ENCODE data around the gene PRICKLE4.

Gene PRICKLE4, protein sequence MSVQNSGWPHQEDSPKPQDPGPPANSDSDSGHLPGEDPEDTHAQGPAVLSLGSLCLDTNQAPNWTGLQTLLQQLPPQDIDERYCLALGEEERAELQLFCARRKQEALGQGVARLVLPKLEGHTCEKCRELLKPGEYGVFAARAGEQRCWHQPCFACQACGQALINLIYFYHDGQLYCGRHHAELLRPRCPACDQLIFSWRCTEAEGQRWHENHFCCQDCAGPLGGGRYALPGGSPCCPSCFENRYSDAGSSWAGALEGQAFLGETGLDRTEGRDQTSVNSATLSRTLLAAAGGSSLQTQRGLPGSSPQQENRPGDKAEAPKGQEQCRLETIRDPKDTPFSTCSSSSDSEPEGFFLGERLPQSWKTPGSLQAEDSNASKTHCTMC

DNA sequence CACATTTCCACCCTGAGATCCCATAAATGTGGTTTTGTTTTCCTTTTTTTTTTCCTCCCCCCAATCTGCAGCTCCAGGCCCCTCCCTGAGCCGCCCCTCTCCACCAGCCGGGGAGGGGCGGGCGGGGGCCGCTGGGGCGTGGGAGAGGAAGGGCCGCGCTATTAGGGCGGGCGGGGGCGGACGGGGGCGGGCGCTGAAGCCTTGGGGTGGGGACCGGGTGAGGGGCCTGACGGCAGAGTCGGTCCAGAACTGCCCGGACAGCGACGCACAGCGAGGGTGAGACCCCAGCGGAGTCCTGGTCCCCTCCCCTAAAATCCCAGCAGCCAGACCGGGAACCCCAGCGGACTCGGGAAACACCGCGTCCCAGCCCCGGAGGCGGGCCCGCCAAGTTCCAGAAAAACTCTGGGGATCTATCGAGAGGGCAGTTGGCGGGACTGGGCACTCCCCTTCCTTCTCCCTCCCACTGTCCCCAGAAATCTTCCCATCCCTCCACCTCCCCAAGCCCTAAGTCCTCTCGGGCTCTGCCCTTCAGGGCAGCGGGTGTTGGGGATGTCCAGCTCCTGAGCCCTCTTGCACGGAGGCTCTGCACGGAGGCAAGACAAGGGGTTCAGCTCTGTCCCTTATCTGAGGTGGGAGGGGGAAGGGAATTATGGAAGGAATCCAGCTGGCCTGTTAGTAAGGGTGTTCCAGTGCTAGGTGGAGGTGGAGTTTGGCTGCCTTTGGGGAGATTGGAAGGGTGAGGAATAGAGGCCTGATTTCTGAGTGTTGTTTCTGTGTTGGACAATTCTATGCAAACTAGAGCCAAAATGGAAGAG lies at the start of gene PRICKLE4:
Gene PRICKLE4, plus strand, starts transcription at position 232 of the 815 bp plus-strand sequence. CDS start 2,692 bp downstream, outside the sequence.
- DNase-seq = no peak

DNA sequence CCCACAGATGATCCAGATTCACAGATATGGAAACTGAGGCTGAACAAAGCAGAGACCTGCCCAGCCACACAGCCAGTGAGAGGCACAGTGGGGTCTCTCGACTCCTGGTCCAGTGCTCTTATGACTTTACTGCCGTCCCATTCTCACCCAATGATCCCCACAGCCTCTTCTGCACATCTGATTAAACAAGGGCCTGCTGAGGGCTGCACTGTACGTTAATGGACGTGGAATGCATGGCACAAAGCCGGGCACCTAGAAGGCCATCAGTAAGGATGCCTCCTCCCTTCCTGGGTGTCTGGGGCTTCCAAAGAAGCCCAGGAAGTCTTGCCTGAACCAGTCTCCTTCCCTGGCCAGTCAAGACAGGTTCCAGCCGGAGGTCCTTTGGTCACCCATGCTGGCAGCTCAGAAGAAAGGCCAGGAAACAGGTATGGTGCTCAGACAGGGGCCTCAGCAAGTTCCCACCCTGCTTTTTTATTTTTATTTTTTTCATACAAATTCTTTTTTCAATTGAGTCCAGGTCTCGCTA lies 49.0 kb upstream of the PRICKLE4 start:
- no peak for DNase-seq

DNA sequence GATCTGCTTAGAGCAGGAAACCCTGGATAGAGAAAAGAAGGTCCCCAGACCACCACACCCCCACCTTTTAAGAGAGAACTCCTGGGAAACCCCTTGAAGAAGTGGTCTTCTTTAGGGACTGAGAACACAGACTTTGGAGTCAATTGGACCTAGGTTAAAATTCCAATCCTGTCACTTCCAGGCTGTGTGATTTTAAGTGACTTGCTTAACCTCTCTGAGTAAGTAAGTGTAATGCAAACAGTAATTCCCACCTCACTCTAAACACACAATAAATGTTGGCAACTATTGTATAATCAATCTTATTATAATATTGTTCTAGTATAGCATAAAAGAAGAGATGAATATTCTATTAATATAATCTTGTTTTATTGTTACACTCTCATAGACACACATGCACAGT lies 48.4 kb upstream of the PRICKLE4 start:
- no peak for DNase-seq

DNA sequence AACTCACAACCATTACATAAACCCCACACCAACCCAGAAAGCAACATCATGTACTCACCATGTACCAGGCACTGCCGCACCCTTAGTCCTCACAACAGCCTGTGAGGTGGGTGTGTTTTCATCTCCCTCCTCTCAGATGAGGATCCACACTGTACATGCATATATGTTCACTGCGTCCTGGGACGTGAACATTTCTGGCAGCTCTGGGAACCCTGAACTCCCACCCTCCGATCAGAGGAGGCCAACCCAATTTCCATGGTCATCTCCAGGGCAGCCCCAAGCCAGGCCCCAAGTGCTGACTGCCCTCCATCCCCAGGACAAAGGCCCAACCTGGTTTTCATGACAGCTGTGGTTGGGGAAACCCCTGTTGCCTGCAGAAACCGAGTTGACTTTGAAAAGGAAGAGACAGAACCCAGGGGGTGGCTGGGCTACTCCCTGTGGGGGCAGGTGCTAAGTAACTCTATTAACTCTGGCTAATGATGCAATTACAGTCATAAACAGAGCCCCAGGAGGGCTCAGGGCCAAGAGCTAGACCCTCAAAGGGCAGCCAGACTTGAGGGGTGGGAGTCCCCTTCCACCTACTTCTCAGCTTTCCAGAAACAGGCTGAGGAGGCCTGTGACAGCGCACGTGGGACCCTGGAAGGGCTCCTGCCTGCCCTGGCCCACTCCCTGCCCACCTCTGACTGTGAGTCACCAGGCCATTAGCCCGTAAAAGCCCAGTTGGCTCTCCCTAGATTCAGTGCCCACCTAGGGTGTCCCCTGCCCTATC lies 47.8 kb upstream of the PRICKLE4 start:
- DNase-seq = no peak

DNA sequence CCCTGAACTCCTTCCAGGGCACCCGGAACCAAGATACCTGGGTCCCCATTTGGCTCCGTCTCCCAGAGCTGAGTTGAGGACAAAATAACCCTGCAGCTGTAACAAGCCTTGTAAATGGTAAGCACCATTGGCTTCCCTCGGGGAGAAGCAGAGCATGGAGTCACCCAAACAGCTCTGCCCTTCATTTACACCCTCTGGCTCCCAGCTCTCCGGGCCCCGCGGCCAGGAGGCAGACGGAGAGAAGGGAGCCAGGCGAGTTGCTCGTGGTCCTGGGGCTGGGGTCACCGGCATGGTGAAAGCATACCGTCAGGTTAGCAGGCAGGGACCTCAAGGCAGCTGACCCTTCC lies 47.2 kb upstream of the PRICKLE4 start:
- no peak for DNase-seq

DNA sequence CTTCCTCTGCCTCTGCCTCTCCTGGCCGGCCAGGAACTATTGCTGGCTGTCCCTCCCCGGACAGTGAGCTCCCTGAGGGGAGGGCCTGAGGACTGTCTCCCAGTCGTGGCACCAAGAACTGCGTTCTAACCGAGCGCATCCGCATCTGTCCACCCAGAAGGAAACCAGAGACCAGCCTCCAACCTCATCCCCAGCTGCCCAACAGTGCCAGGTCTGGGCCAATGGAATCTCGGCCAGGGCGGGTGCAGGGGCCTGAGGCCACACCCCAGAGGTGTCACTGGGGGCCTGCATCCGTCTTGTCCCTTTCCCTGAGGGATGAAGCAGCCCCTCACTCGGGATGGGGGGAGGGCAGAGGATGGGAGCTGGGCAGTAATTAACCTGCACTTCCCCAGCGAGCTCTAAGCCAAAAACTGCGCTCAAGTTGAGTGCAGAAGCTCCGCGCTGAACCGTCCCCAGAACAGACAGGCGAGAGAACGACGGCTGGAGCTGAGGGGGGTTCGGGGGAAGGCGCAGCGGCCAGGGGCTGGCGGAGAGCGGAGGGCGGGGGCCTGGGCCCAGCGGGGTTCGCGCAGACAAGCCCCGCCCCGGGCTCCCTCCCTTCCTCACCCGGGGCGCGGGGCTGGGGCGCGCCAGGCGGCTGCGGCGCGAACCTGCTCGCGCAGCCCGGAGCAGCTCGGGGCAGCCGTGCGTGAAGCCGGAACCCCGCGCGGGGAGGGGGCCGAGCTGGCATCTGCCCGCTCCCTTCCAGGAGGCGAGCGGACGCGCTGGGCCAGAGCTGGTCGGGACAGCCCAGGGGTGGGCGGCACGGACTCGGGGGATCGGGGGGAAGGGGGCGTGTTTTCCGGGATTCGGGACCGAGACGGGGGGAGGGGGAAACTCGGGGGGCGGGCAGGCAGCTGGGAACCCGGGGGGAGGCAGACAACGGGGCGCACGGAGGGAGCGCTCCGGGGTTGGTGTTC lies 46.6 kb upstream of the PRICKLE4 start:
- DNase-seq = peak; percentile 32

DNA sequence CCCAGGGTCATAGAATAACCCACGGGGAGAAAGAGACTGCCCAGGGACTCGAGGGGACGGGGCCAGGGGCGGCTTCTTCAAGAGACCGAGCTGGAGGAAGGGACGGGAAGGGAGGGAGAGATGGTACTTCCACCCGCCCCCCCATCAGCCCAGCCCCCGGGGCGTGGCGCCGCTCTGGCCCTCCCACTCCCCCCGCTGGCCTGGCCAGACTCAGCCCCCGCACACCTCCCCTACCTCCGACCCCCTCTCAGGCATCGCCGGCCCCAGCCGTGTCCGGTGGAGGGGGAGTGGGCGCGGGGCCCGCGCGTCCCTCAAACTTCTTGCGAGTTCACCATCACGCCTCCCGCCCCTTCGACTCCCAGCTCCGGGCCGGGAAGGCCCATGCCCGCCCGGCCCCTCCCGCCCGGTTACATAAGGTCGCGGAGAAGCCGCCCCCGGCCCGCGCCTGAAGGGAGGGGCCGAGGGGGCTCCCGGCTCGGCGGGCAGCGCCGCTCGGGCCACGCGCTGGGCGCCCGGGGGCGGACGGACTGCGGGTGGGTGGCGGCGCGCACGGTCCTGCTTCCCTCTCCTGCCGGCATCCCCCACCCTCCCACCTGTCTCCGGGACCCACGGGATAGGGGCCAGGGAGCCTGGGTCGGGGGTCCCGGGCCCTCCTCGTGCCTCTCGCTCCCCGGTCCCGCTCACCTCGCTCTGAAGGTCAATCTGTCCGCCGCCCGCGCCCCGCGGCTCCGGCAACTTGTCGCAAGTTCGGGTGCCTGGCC lies 45.7 kb upstream of the PRICKLE4 start:
- DNase-seq = peak; percentile 25

DNA sequence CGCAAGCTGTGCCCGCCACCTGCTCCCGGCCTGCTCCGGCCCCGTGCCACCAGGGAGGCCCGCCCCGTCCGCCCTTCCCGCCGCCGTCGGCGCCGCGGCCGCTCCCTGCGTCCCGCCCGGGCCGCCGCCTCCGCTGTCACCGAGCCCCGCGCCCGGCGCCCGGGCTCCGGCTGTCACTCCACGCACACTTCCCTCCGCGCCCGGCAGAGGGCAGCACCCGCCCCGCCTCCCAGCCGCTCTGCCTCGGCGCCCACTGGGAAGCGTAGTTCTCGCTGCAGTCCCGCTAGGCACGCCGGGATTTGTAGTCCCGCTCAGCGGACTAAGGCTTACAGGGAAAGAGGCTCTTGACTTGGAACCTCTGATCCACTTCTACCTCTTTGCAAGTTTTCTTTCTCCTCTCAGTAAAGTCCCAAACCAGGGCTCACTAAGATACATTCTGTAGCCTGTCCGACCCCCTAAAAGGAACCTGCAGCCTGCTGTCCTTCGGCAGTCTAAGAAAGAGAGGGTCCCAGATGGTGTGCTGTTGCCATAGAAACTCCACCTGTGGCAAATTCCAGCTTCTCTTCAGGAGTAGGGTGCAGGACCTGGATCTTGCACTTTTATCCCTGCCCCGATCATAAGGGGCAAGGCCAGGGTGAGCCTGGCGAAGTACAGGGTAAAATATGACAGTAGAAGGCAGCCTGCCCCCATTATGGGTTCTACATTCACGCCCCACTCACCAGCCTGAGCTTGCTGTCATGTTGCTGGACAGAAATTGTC lies 45.0 kb upstream of the PRICKLE4 start, which contains the start of gene TFEB:
Gene TFEB, minus strand, starts transcription at position 182 of the 759 bp plus-strand sequence. CDS start 44,395 bp downstream, outside the sequence.
- DNase-seq = peak; percentile 70

DNA sequence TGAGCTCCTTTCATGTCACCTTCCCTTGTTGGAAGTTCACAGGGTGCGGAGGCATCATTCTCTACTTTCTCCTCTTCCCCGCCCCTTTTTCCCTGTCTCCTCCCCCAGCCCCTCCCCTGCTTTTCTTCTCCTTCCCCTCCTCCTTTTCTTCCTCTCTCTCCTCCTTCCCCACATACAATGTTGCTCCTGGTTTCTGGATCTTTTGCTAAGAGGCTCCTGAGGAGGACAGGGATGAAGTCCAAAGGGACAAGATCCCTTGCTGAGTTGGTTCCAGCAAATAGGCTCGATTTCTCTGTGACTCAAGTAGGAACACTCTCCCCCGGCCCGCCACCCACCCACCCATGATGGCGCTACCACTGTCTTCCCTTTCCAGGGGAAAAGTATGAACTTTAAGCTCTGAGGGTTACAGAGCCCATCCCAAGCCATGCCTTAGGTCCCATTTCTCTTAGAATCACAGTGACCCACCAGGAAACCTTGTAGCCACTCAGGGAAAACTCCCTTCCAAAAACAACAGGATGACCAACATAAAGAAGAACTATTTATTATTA lies 44.3 kb upstream of the PRICKLE4 start:
- no peak for DNase-seq

DNA sequence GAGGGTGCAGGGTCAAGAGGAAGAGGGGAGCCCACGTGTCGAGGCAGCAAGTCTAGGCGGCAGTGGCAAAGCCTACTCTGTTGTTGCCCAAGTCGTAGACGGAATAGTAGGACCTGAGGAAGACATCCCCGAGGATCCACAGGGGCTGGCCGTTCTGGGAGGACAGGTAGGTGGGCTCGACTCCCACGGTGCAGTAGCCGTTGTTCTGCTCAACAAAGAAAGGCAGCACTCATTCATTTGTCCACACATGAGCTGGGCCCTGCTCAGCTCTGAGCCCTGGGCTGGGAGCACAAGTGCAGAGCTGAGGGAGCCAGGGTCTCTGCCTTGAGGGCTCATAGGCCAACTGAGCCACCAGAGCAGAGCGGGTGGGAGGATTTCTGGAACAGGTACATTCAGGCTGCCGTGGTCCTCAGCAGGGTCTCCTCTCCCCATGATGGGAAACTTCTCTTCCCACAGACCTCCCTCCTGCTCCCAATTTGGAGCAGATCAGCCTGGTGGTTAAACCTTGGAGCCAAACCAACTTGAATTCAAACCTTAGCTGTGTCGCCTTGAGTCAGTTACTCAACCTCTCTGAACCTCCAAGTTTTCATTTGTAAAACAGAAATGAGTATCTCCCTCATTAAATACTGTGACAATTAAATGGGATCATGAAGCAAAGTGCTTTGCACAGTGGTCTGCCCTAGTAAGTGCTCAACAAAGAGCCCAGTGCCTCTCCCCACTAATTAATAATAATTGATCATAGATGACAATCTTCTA lies 43.6 kb upstream of the PRICKLE4 start:
- DNase-seq = no peak

DNA sequence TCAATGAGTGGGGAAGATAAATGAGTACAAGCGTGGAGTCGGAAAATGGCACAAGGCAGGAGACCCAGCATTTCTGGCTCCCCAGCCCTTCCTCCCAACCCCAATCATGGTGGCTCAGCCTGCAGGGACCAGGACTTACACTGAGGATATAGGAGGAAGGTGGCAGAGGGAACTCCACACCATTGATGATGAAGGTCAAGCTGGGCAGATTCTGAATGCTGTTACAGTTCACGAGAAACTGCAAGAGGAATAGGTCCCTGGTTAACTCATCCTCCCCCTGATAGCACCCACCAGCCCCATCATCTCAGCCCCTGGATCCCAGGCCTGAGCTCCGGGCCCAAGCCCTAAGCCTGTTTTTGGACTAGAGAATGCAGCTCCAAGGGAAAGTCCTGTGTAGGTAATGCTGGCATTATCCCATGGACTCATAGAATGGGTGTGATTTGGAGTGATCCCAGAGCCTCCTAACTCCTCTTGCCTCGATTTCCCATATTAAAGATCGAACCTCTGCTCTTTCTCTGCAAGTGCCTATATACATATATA lies 42.9 kb upstream of the PRICKLE4 start:
- DNase-seq = no peak

DNA sequence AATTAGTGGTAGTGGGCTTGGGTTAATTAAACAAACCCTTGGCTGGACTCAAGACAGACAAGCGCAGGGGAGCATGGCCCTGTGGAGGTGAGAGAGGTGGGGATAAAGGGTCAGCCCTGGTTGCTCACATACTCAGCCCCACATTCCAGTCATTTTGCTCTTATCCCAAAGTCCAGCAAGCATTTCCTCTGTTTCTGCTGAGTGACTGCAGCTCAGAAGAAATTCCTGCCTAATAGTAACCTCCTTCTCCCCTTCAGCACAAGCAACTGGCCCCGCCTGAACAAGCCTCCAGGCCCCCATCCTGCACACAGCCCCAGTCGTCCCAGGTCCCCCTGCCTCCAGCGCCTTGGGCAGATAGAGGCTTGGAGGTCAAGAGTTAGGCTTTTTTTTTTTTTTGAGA lies 41.5 kb upstream of the PRICKLE4 start:
- no peak for DNase-seq

DNA sequence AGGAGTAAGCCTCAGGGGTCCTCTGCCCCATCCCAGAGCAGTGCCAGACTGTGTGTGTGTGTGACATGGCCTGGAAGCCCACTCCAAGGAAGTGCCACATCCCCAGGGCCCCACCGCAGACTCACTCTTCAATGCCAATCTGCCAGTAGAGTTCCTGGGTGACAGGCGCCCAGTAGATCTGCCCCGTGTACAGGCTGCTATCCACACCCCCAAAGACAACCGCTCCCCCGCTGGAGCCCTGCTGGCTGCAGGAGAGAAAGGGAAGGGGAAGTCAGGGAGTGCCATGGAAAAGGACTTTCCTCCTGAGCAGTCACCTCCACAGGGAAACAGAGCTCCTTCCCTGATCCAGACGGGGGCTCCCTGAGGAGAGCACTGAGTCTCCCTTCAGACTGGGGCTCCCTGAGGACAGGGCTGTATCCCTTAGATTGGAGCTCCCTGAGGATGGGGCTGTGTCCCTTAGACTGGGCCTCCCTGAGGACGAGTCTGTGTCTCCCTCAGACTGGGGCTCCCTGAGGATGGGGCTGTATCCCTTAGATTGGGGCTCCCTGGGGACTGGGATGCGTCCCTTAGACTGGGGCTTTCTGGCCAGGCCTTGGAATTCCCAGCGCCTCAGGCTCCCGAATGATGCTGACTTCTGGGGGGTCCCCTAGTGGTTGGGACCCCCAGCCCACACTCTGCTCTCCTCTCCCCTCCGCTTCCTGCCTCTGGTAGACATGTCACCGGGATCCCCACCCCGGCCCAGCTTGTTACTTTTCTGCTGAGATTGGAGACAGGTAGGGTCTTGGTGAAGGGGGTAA lies 40.0 kb upstream of the PRICKLE4 start:
- DNase-seq = no peak

DNA sequence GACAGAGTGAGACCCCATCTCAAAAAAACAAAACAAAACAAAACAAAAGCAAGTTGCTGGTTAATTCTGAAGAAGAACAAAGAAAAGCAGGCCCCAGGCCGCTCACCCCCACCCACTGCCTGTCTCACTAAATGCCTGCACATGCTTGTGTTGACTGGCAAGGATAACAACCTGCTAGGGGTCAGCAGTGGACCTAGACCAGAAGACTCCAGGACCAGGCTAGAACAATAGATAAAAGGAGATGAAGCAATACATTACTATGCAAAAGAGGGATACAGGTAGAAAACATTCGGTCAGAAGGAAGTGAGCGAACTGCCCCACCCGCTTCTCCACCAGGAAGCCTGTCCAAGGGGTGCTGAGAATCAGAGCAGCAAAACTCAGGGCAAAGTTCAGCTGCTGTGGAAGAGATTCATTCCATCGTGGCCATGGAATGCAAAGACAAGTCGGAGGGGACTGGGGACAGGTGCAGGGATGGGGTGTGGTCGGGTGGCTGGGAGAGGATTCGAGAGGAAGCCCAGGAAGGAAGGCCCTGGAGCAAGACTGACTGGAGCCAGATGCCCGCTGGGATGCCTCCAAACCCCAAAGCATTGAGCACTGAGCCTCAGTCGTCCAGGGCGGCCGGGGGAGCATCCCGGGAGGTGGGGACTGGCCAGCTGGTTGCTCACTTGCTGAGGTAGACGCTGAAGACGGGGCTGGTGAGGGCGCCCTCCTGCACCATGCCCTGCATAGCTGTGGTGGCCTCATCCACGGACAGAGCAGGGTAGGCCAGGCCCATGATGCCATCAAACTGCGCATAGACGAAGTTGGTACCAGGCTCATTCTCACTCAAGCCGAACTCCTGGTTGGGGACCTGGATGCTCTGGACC lies 38.7 kb upstream of the PRICKLE4 start:
- DNase-seq = no peak

DNA sequence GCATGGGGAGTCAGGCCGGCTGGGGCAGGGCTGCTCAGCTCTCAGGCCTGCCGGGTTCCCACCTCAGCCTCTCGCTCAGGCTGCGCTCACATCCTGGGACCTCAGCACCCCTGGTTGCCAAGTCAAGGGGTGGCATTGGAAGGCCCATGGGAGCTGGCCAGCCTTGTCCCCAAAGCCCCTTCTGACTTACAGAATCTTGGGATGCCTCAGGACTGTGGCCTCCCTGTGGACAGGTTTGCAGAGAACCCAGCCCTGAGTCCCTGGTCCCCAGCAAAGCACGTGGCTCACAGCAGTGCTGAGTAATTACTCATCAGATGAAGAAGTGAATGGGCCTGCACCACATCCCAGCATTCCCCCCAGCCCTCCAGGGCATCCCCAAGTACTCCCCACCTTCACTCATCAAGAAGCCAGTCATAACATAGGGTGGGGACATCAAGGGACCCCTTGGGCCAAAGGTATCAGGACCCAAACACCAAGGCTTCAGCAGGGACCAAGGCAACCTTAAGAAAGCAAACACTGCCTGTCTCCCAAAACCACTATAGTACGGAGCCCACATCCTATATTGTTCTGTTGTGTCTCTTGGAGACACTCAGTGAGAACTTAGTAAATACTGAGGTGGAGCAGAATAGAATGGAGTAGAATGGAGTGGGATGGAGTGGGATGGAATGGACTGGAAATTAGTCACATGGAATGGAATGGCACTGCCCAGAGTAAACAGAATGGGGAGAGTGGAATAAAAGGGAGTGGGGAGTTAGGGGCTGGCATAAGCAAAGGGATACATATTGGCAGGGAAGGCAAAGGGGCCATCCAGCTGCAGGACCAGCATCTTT lies 37.0 kb upstream of the PRICKLE4 start:
- no peak for DNase-seq

DNA sequence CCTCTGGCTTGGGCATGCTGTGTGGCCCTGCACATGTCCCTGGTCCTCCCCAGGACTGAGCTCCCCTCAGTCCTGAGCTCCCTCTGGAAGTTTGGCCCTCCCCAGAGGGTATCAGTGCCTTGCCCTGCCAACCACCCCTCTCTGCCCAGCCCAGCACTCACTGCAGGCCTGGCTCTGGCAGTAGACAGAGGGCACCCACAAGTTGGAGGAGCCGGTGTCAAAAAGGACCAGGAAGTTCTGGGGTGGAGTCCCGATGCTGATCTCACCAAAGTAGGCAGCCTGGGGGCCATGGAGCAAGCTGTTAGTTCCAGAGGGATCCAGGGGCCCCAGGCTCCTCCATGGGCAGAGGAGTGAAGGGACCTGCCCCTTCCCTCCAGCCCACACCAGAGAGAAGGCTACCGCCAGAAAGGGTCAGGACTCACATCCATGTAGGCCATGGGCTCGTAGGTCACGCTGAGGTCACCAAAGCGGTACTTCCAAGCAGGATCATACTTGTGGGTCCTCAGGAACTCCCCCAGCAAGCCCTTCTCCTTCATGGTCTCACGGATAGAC lies 36.3 kb upstream of the PRICKLE4 start:
- no peak for DNase-seq

Data from NCI-H1694 (cell line).